Measurements from ENCODE around the gene FLYWCH2. TPM values are rescaled to one million over a fixed set of nuclear protein-coding genes. Genes with fewer than 3 reads are reported as not detected.

FLYWCH2 gene
- total RNA-seq, 1 donor from 2014 or later: 24.9 TPM

GRCh38 chr16:2946649-2947048 is 63.6 kb downstream of the FLYWCH2 start:
- peak overlapping the region; percentile 31 for H3K4me3 Mint-ChIP-seq (ENCODE audit: unreplicated experiment)
- H3K27ac Mint-ChIP-seq (ENCODE audit: unreplicated experiment): no peak overlapping the region
- no peaks in the 10 kb centered on the region for H3K4me1 Mint-ChIP-seq (ENCODE audit: unreplicated experiment)

More at GRCh38 chr16:2946649-2947048, 63.6 kb downstream of the FLYWCH2 start:
- no peak for TF ChIP-seq CTCF (IDR thresholded peaks at IDR 0.05; ENCODE audit: unreplicated experiment)
- Mint-ChIP-seq H3K27me3 (ENCODE audit: unreplicated experiment) (peaks cover 13% of the 10 kb centered on the region), H3K9me3 (ENCODE audit: unreplicated experiment) (no peaks in the 10 kb centered on the region), H3K36me3 (ENCODE audit: low read depth, unreplicated experiment) (peaks cover 25% of the 10 kb centered on the region)
- no peak for DNase-seq (ENCODE audit: low spot score)

Other genes with a start within 250 kb of the FLYWCH2 start
- 24.3 TPM for gene KCTD5, start 200.7 kb upstream of the FLYWCH2 start, total RNA-seq (ENCODE audit: unreplicated experiment)
- 0.90 TPM for gene PRSS27, start 163.0 kb upstream of the FLYWCH2 start, total RNA-seq (ENCODE audit: unreplicated experiment)
- gene SRRM2, start 130.6 kb upstream of the FLYWCH2 start, total RNA-seq (ENCODE audit: unreplicated experiment): 456 TPM
- 195 TPM for gene ELOB, start 105.9 kb upstream of the FLYWCH2 start, total RNA-seq (ENCODE audit: unreplicated experiment)
- gene PRSS33, start 95.7 kb upstream of the FLYWCH2 start, total RNA-seq (ENCODE audit: unreplicated experiment): not detected
- not detected for gene PRSS41, start 84.7 kb upstream of the FLYWCH2 start, total RNA-seq (ENCODE audit: unreplicated experiment)
- gene PRSS21, start 66.0 kb upstream of the FLYWCH2 start, total RNA-seq (ENCODE audit: unreplicated experiment): not detected
- gene ZG16B, start 52.9 kb upstream of the FLYWCH2 start, total RNA-seq (ENCODE audit: unreplicated experiment): 1.3 TPM
- 0.59 TPM for gene PRSS22, start 25.0 kb upstream of the FLYWCH2 start, total RNA-seq (ENCODE audit: unreplicated experiment)
- gene FLYWCH1, start 28.7 kb downstream of the FLYWCH2 start, total RNA-seq (ENCODE audit: unreplicated experiment): 50.8 TPM
- gene KREMEN2, start 81.1 kb downstream of the FLYWCH2 start, total RNA-seq (ENCODE audit: unreplicated experiment): not detected
- gene PAQR4, start 86.1 kb downstream of the FLYWCH2 start, total RNA-seq (ENCODE audit: unreplicated experiment): 11.8 TPM
- 12.2 TPM for gene PKMYT1, start 97.2 kb downstream of the FLYWCH2 start, total RNA-seq (ENCODE audit: unreplicated experiment)
- gene CLDN9, start 129.7 kb downstream of the FLYWCH2 start, total RNA-seq (ENCODE audit: unreplicated experiment): not detected
- gene CLDN6, start 135.0 kb downstream of the FLYWCH2 start, total RNA-seq (ENCODE audit: unreplicated experiment): 33.0 TPM
- 3.0 TPM for gene TNFRSF12A, start 137.2 kb downstream of the FLYWCH2 start, total RNA-seq (ENCODE audit: unreplicated experiment)
- gene HCFC1R1, start 140.7 kb downstream of the FLYWCH2 start, total RNA-seq (ENCODE audit: unreplicated experiment): 28.7 TPM
- 22.9 TPM for gene THOC6, start 140.8 kb downstream of the FLYWCH2 start, total RNA-seq (ENCODE audit: unreplicated experiment)
- 0.13 TPM for gene BICDL2, start 153.7 kb downstream of the FLYWCH2 start, total RNA-seq (ENCODE audit: unreplicated experiment)
- gene MMP25, start 163.3 kb downstream of the FLYWCH2 start, total RNA-seq (ENCODE audit: unreplicated experiment): 5.4 TPM
- gene IL32, start 182.4 kb downstream of the FLYWCH2 start, total RNA-seq (ENCODE audit: unreplicated experiment): 1.7 TPM
- gene ZSCAN10, start 216.1 kb downstream of the FLYWCH2 start, total RNA-seq (ENCODE audit: unreplicated experiment): 50.7 TPM
- 22.8 TPM for gene ZNF205, start 229.4 kb downstream of the FLYWCH2 start, total RNA-seq (ENCODE audit: unreplicated experiment)